Hepatocyte (in vitro differentiated cells): Measurements from ENCODE around the gene TRMT61A. TPM values are rescaled to one million over a fixed set of nuclear protein-coding genes. Genes with fewer than 3 reads are reported as not detected.

ENCODE experiments used
- DNase-seq: peaks from one replicate; pipeline ENCODE4 v3.0.0-alpha.2; 2016; ENCODE audit warnings: low spot score
- H2AFZ ChIP-seq: fragments of 200-600 bp; sonication (generic); 2 replicates; pipeline ENCODE4 v1.6.0; 2016; ENCODE audit warnings: antibody characterized with exemption, mild to moderate bottlenecking
- H3K27ac ChIP-seq: fragments of 200-600 bp; sonication (generic); 2 replicates; pipeline ENCODE4 v1.5.1; 2016; ENCODE audit warnings: mild to moderate bottlenecking
- H3K27me3 ChIP-seq: fragments of 200-600 bp; sonication (generic); 2 replicates; pipeline ENCODE4 v1.6.1; 2016
- H3K36me3 ChIP-seq: fragments of 200-600 bp; sonication (generic); replicated peaks from 2 replicates; pipeline ENCODE4 v1.5.1; 2016; ENCODE audit warnings: low read depth; ENCODE audit not compliant: insufficient read depth
- H3K4me1 ChIP-seq: fragments of 200-600 bp; sonication (generic); 2 replicates; pipeline ENCODE4 v1.5.1; 2016; ENCODE audit warnings: mild to moderate bottlenecking, moderate library complexity; ENCODE audit not compliant: insufficient read depth
- H3K4me2 ChIP-seq: fragments of 200-600 bp; sonication (generic); 2 replicates; pipeline ENCODE4 v1.6.0; 2016
- H3K4me3 ChIP-seq: fragments of 200-600 bp; sonication (generic); 2 replicates; pipeline ENCODE4 v1.5.1; 2016; ENCODE audit warnings: mild to moderate bottlenecking
- H3K79me2 ChIP-seq: fragments of 200-600 bp; sonication (generic); 2 replicates; pipeline ENCODE4 v1.6.0; 2017; ENCODE audit warnings: mild to moderate bottlenecking
- H3K9me2 ChIP-seq: fragments of 200-600 bp; sonication (generic); replicated peaks from 2 replicates; pipeline ENCODE4 v1.6.0; 2017; ENCODE audit warnings: mild to moderate bottlenecking; ENCODE audit not compliant: insufficient read depth
- H3K9me3 ChIP-seq: fragments of 200-600 bp; sonication (generic); 2 replicates; pipeline ENCODE4 v1.5.1; 2016; ENCODE audit warnings: low read depth, mild to moderate bottlenecking
- H4K20me1 ChIP-seq: fragments of 200-600 bp; sonication (generic); 2 replicates; pipeline ENCODE4 v1.6.0; 2016; ENCODE audit warnings: mild to moderate bottlenecking; ENCODE audit not compliant: insufficient read depth, poor library complexity, severe bottlenecking
- EZH2 ChIP-seq: fragments of 200-600 bp; sonication (generic); IDR thresholded peaks from 2 replicates; pipeline ENCODE4 v1.6.1; 2016; ENCODE audit warnings: antibody characterized with exemption, mild to moderate bottlenecking, borderline replicate concordance
- EZH2phosphoT487 ChIP-seq: fragments of 200-600 bp; sonication (generic); IDR thresholded peaks from one replicate; pipeline ENCODE4 v1.6.1; 2018; ENCODE audit warnings: antibody characterized with exemption, mild to moderate bottlenecking, low read depth, moderate library complexity; ENCODE audit not compliant: unreplicated experiment, severe bottlenecking
- WGBS: methylation state at CpG from one replicate; pipeline ENCODE4 v1.1.6; 2016; ENCODE audit warnings: low lambda C conversion rate; ENCODE audit errors: missing lambda C conversion rate; 5-methylcytosine and 5-hydroxymethylcytosine counted together
- polyA plus RNA-seq: library from polyadenylated mRNA; unstranded; fragments of >200 nt; fragmentation: Nextera tagmentation; extraction: Ambion mirVana; gene quantifications from 2 replicates; pipeline ENCODE4 v1.2.1, GENCODE V29; 2016
- total RNA-seq: library from RNA; depleted of rRNA; stranded (reverse); fragments of >200 nt; gene quantifications from 2 replicates; pipeline ENCODE4 v1.2.3, GENCODE V29; 2014
- TF ChIP-seq, protein P1 (sequence below): fragments of 200-600 bp; sonication (generic); IDR thresholded peaks from 2 replicates; pipeline ENCODE4 v1.5.1; 2016; ENCODE audit warnings: antibody characterized with exemption, mild to moderate bottlenecking; ENCODE audit not compliant: poor library complexity

TRMT61A gene
- total and polyA plus RNA-seq, 2 experiments from 2014 or later: 8.9 to 13.2 TPM

DNA sequence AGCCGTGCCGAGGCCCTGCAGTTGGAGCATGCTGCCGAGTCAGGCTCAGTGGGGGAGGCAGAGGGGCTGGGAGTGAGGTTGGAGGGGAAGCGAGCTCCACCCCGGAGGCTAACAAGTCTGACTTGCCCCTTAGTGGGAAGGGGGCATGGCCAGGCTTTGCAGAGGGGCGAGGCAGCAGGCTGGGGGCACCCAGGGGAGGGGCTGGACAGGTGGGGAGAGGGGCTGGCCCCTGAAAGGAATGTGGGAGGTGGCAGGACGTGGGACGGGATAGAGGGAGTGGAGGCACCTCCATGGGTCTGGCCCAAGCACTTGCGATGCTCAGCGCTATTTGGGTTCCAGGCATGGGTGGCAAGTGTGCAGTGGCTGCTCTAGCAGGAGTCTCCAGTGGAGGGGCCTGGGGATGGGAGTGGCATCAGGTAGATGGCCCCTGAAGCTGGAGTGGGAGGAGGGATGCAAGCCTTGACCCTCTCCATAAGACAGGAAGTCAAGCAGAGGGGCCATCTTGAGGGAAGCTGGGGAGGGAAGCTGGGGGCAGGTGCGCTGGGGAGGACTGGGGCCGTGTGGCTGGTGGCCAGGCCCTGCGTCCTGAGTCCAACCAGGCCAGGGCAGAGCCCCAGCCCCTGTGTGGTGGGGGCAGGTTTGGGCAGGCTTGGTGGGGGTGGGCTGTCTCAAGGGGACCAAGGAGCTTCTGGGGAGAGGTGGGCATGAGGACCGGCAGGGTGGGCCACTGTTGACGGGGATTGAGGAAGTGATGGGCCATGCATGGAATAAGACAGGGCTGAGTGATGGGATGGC is 2.6 kb downstream of the TRMT61A start:
- Histone ChIP-seq H3K79me2 (peaks cover 41% of the 10 kb centered on the region), H2AFZ (no peak overlapping the region), H4K20me1 (no peaks in the 10 kb centered on the region), H3K27ac (no peak overlapping the region), H3K9me3 (no peaks in the 10 kb centered on the region), H3K4me2 (no peak overlapping the region), H3K4me1 (peaks cover 22% of the 10 kb centered on the region), H3K27me3 (no peaks in the 10 kb centered on the region), H3K4me3 (no peak overlapping the region), H3K36me3 (no peaks in the 10 kb centered on the region), H3K9me2 (no peaks in the 10 kb centered on the region)
- no peak for DNase-seq
- 95% methylated on average over 15 of the region's 15 CpGs for WGBS
- TF ChIP-seq, protein P1, sequence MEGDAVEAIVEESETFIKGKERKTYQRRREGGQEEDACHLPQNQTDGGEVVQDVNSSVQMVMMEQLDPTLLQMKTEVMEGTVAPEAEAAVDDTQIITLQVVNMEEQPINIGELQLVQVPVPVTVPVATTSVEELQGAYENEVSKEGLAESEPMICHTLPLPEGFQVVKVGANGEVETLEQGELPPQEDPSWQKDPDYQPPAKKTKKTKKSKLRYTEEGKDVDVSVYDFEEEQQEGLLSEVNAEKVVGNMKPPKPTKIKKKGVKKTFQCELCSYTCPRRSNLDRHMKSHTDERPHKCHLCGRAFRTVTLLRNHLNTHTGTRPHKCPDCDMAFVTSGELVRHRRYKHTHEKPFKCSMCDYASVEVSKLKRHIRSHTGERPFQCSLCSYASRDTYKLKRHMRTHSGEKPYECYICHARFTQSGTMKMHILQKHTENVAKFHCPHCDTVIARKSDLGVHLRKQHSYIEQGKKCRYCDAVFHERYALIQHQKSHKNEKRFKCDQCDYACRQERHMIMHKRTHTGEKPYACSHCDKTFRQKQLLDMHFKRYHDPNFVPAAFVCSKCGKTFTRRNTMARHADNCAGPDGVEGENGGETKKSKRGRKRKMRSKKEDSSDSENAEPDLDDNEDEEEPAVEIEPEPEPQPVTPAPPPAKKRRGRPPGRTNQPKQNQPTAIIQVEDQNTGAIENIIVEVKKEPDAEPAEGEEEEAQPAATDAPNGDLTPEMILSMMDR: no peak
- TF ChIP-seq EZH2phosphoT487: no peak
- TF ChIP-seq EZH2: no peak

DNA sequence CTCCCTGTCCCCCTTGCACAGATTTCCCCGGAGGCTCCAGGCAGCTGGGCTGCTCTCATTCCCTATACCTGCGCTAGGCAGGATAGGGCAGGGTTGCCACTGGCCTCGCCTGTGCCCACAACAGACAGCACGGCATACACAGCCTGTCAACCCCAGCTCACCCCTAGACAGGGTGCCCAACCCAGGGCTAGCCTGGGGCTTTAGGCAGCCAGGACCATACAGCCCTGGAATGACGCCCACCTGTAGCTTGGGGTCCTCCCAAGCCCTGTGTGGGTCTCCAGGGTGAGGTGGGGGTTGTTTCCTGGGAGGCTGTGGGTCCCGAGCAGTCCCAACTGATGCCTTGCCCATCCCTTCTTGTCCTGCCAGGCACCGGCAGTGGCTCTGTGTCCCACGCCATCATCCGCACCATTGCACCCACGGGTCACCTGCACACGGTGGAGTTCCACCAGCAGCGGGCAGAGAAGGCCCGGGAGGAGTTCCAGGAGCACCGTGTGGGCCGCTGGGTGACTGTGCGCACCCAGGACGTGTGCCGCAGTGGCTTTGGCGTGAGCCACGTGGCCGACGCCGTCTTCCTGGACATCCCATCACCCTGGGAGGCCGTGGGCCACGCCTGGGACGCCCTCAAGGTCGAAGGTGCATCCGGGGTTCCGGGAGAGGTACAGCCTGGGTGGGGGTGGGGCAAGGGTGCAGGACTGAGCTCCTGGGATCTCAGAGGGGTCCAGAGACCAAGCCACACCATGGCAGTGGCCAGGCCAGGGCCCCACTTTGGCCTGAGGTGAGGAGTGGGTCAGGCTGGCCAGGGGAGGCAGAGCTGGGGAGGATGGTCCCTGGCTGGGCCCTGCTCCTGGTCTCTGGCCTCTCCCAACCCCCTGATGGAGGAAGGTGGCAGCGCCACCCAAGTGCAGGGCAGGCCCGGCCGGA is 3.5 kb downstream of the TRMT61A start:
- Histone ChIP-seq H2AFZ (no peak overlapping the region), H3K27me3 (no peaks in the 10 kb centered on the region), H3K4me1 (peaks cover 17% of the 10 kb centered on the region), H3K27ac (no peak overlapping the region), H3K9me3 (no peaks in the 10 kb centered on the region), H4K20me1 (no peaks in the 10 kb centered on the region), H3K4me3 (no peak overlapping the region), H3K9me2 (no peaks in the 10 kb centered on the region), H3K36me3 (no peaks in the 10 kb centered on the region), H3K79me2 (peaks cover 35% of the 10 kb centered on the region), H3K4me2 (no peak overlapping the region)
- WGBS: 96% methylated on average over 31 of the region's 32 CpGs
- no peak for DNase-seq
- TF ChIP-seq EZH2phosphoT487: no peak
- TF ChIP-seq, protein P1: no peak
- TF ChIP-seq EZH2: no peak

DNA sequence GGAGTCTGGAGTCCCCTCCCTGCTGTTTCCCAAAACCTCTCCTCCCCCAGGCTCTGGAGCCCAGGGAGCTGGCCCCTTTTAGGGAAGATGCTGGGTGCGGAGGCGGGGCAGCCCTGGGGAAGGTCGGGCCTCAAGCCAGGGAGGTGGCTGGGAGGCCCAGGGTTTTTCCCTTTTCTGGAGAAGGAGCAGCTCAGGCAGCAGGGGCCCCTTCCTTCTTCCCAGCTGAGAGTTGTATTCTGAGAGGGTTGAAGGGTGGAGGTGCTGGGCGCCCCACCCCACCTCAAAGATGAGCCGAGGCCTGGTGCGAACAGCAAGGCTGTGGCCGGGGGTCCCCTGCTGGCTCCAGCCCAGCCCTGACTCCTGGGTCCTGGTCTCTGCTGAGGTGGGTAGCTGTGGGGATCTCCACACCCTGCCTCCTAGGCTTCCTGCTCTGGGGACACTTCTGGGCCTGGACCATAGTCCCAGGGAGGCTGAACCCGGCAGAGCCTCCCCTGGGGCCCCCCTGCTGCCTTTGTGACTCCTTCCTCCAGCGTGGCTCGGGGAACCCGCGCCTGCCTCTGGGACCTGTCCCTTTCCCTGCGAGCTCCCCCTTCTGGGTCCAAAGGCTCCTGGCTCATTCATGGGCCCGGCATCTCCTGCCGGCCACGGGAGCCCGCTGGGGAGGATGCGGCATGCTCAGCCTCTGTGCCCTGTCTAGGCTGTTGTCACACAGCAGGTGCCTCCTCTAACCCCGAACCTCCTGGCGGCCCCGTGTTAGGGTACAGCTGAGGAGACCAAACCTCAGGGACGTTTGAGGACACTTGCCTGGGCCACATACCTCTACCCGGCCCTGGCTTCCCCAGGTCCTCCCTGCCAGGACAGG is 4.4 kb downstream of the TRMT61A start:
- Histone ChIP-seq H2AFZ (no peak overlapping the region), H3K9me2 (no peaks in the 10 kb centered on the region), H3K27me3 (no peaks in the 10 kb centered on the region), H3K79me2 (peaks cover 27% of the 10 kb centered on the region), H3K36me3 (no peaks in the 10 kb centered on the region), H3K4me2 (no peak overlapping the region), H4K20me1 (no peaks in the 10 kb centered on the region), H3K4me3 (no peak overlapping the region), H3K27ac (no peak overlapping the region), H3K9me3 (no peaks in the 10 kb centered on the region), H3K4me1 (peaks cover 9% of the 10 kb centered on the region)
- 91% methylated on average over 22 of the region's 23 CpGs for WGBS
- DNase-seq: no peak
- no peak for TF ChIP-seq EZH2
- TF ChIP-seq, protein P1: no peak
- no peak for TF ChIP-seq EZH2phosphoT487
